Hepatic stellate cell (primary cell): ENCODE data around the gene SPDYE5.

Experiments used
- DNase-seq: peaks from one replicate; pipeline ENCODE4 v3.0.0; 2011; ENCODE audit warnings: low spot score

Gene SPDYE5

DNA sequence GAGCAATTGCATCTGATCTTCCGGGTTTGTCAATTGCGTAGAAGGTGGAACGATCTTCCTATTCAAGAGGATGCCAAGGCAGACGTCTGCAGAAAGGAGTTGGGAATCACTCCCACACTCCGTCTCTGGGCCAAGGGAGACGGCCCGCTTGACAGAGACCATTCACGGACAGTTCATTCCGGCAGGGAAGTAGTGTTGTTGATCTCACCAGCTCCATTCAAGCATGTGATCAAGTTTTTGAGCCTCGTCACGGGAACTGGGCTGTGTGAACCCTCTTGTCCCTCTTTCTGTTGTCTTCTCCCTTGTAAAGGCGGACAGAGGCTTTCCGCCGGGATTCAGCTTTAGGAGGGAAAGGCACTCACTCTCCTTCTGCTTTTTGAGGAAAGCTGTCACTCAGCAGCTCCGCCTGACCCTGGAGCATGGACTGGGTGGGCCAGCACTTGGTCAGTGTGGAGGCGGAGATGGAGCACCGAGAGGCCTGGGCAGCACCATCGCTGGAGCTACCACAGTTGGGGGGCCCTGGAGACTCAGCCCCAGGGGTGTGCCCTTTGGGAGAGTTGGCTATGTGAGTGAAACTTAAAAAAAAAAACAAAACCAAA lies 44.9 kb downstream of the SPDYE5 start:
- DNase-seq = no peak

DNA sequence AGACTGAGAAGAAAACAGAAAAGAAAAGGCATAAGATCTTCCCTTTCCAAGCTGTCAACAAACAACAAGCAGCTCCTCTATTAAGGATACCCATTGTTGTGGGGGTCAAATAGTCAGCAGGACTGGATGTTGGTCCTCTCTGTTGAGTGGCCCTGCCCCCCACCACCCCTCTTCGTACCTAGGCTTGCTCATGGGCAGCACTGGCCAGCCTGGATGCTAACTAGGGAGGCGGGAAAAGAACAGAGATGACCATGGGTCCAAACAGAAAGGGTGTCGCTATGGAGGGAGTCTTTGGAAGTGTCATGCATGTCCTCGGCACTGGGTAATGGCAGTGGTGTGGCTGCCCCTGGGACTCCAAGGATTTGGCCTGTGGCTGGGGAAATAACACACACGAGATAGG lies 45.6 kb downstream of the SPDYE5 start:
- DNase-seq = no peak

DNA sequence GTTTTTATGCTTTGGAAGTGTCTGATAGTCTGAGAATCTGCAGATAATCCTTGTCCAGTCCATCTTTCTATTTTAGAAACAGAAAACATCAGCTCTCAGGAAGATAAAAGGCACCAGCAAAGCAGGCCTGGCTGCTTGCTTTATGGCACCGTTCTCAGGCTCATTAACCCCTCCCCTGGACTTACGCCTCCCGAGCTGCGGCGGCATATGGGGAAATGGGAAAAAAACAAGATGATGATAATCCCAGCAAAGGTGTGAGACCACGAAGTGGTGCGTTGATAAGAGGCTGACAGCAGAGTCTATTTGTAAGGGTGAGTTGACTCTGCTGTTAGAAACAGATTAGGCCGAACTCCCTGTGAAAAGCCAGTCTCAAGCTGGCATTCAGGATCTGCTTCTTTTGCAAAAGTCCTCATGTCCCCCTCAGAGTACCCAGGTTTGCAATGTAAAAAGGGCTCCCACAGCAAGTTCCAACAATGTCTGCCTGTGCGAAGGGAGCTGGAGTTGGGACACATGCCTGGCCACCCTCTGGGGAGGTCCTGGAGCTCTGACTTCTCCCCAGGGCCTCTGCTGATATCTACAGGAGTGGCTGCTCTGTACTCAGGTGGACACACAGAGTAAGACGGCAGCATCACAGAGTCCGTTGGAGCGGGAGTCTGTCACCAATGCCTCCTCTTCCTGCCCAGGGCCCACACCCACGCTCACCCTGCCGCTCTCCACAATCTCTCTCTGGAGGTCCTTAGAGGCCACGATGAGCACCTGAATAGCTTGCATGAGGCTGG lies 54.3 kb downstream of the SPDYE5 start:
- no peak for DNase-seq
